PC-3 (cell line): Measurements from ENCODE around the gene CAPN10. TPM values are rescaled to one million over a fixed set of nuclear protein-coding genes. Genes with fewer than 3 reads are reported as not detected.

Source experiments
- total RNA-seq: library from RNA; depleted of rRNA; stranded (reverse); fragments of >200 nt; gene quantifications from 2 replicates; pipeline ENCODE4 v1.2.3, GENCODE V29; 2014; rRNA removed

CAPN10 gene
- total RNA-seq, 1 experiment from 2014 or later = 32.2 TPM

Other genes starting within 250 kb of the CAPN10 start
- gene GPC1, start 151.1 kb upstream of the CAPN10 start, total RNA-seq = 37.1 and 56.7 TPM in 2 replicates
- gene ANKMY1, start 28.7 kb upstream of the CAPN10 start, total RNA-seq = 10.2 and 19.5 TPM in 2 replicates
- gene DUSP28, start 26.4 kb upstream of the CAPN10 start, total RNA-seq = 8.3 and 11.9 TPM in 2 replicates
- 25.8 and 44.5 TPM in 2 replicates for gene RNPEPL1, start 18.2 kb upstream of the CAPN10 start, total RNA-seq
- 2.4 and 5.2 TPM in 2 replicates for gene GPR35, start 38.7 kb downstream of the CAPN10 start, total RNA-seq
- gene AQP12B, start 96.2 kb downstream of the CAPN10 start, total RNA-seq = not detected in 2 replicates
- gene AQP12A, start 105.1 kb downstream of the CAPN10 start, total RNA-seq = not detected in 2 replicates
- 0.40 TPM in 1 of 2 replicates, not detected in the other for gene KIF1A, start 233.5 kb downstream of the CAPN10 start, total RNA-seq